ENCODE results near the gene FRMD1. TPM values are rescaled to one million over a fixed set of nuclear protein-coding genes. Genes with fewer than 3 reads are reported as not detected.

Gene FRMD1
- total RNA-seq, 4 donors from 2014 or later = 35.4 to 86.4 (median 47.7) TPM

DNA sequence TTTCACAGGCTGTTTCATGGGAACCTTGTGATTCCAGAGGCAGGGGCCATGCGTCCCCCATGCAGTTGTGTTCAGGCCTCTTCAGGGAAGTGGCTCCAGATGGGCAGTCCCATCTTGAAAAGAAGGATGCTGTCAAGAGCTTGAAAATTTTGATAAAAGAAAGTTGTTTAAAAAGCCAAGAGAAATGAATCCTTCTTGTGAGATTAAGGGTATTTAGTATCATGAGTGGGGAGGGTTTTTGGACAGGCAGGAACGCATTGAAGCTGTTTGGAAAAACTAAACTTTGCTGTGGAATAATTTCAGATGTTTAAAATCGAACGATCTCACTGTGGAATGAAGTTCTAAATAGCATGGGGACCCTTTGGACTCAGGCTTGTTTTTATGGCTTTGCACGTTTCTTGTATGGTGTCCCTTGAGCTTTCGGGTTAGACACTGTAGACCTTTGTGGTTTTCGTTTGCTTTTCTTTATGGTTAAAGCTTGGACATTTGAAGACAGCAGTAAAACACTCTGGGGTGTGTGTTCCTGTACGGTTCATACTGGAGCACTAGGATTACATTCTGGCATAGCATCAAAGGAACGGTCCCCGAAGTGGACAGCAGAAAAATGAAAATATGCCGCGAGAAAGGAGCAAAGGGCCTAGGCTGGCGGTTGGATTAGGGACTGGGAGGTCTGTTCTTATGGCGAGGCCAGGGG, 63.4 kb downstream of the FRMD1 start:
- Histone ChIP-seq H3K36me3 (no peaks in the 10 kb centered on the region), H3K4me1 (peaks cover 0 to 8% (median 2%) of the 10 kb centered on the region in 4 donors), H3K4me3 (no peak overlapping the region), H3K27ac (peak overlapping the region in 1 of 4 donors; percentile 4), H3K9me3 (peaks cover 15 to 17% of the 10 kb centered on the region in 2 donors), H3K27me3 (no peaks in the 10 kb centered on the region)
- no peak for DNase-seq
- 49% methylated on average over 14 of the region's 14 CpGs for WGBS, 2 donors (ENCODE audit: low coverage in 1 of 2)
- intact Hi-C loops (cut with DNase I; ENCODE audit: low total_unique reads) (no loop called here), in situ Hi-C loops (cut with MboI; ENCODE audit: low pct_ligation_motif_present in 1 of 4, low pct_unique_long_range_greater_than_20kb in 1 of 4, low sequenced_read_pairs in 3 of 4) (no loop called here)
- TF ChIP-seq POLR2AphosphoS5 (IDR thresholded peaks at IDR 0.05) (peak in 1 of 3 donors; percentile 19), EP300 (IDR thresholded peaks at IDR 0.05; ENCODE audit: low read depth) (no peak), POLR2A (IDR thresholded peaks at IDR 0.05) (no peak)
- TF ChIP-seq, protein P1, sequence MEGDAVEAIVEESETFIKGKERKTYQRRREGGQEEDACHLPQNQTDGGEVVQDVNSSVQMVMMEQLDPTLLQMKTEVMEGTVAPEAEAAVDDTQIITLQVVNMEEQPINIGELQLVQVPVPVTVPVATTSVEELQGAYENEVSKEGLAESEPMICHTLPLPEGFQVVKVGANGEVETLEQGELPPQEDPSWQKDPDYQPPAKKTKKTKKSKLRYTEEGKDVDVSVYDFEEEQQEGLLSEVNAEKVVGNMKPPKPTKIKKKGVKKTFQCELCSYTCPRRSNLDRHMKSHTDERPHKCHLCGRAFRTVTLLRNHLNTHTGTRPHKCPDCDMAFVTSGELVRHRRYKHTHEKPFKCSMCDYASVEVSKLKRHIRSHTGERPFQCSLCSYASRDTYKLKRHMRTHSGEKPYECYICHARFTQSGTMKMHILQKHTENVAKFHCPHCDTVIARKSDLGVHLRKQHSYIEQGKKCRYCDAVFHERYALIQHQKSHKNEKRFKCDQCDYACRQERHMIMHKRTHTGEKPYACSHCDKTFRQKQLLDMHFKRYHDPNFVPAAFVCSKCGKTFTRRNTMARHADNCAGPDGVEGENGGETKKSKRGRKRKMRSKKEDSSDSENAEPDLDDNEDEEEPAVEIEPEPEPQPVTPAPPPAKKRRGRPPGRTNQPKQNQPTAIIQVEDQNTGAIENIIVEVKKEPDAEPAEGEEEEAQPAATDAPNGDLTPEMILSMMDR (IDR thresholded peaks at IDR 0.05) = no peak

DNA sequence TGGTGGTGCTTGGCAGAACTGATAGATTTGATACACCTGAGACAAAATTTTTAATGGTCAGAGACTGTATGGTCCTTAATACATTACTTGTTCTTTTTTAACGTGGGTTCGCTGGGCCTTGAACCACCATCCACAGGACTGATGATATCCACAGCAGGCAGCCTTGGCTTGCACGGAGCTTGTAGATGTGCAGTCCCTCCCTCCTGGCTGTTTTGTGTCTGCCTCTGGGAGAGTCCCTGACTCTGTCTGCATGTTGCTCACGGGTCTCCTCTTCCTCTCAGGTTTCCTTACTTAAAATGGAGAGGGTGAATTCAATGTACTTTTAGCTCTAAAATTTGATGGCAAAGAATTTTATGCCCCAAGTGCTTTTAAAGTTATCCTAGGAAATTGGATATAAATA, 64.0 kb downstream of the FRMD1 start:
- WGBS, 2 donors (ENCODE audit: low coverage in 1 of 2) = 92% methylated on average over 4 of the region's 4 CpGs; no CpG with 5 or more reads in 1 of the 2 donors
- Histone ChIP-seq H3K9me3 (peaks cover 15 to 23% of the 10 kb centered on the region in 2 donors), H3K27ac (no peak overlapping the region), H3K4me1 (peaks cover 0 to 8% (median 2%) of the 10 kb centered on the region in 4 donors), H3K27me3 (no peaks in the 10 kb centered on the region), H3K36me3 (no peaks in the 10 kb centered on the region), H3K4me3 (no peak overlapping the region)
- DNase-seq = no peak
- intact Hi-C loops (cut with DNase I; ENCODE audit: low total_unique reads) = no loop called here
- in situ Hi-C loops (cut with MboI; ENCODE audit: low pct_ligation_motif_present in 1 of 4, low pct_unique_long_range_greater_than_20kb in 1 of 4, low sequenced_read_pairs in 3 of 4) = no loop called here
- TF ChIP-seq POLR2A (IDR thresholded peaks at IDR 0.05) = no peak
- no peak for TF ChIP-seq EP300 (IDR thresholded peaks at IDR 0.05; ENCODE audit: low read depth)
- TF ChIP-seq, protein P1 (IDR thresholded peaks at IDR 0.05) = no peak
- TF ChIP-seq POLR2AphosphoS5 (IDR thresholded peaks at IDR 0.05) = no peak

- in situ Hi-C loops (cut with MboI; ENCODE audit: low pct_ligation_motif_present in 1 of 4, low pct_unique_long_range_greater_than_20kb in 1 of 4, low sequenced_read_pairs in 3 of 4) (no loop called here), intact Hi-C loops (cut with DNase I; ENCODE audit: low total_unique reads) (no loop called here)
- peaks cover 0 to 8% (median 2%) of the 10 kb centered on the region in 4 donors for H3K4me1 ChIP-seq
- H3K4me3 ChIP-seq = no peak overlapping the region
- H3K27me3 ChIP-seq = no peaks in the 10 kb centered on the region
- 59 to 63% methylated on average over 6 of the region's 6 CpGs for WGBS, 2 donors (ENCODE audit: low coverage in 1 of 2)
- no peak for DNase-seq
- H3K36me3 ChIP-seq = no peaks in the 10 kb centered on the region
- TF ChIP-seq, protein P1 (IDR thresholded peaks at IDR 0.05) = no peak
- TF ChIP-seq POLR2AphosphoS5 (IDR thresholded peaks at IDR 0.05) (no peak), POLR2A (IDR thresholded peaks at IDR 0.05) (no peak), EP300 (IDR thresholded peaks at IDR 0.05; ENCODE audit: low read depth) (no peak)
- peaks cover 15 to 23% of the 10 kb centered on the region in 2 donors for H3K9me3 ChIP-seq
- no peak overlapping the region for H3K27ac ChIP-seq
Measured at GRCh38 chr6:168014428-168014827, 64.6 kb downstream of the FRMD1 start.

DNA sequence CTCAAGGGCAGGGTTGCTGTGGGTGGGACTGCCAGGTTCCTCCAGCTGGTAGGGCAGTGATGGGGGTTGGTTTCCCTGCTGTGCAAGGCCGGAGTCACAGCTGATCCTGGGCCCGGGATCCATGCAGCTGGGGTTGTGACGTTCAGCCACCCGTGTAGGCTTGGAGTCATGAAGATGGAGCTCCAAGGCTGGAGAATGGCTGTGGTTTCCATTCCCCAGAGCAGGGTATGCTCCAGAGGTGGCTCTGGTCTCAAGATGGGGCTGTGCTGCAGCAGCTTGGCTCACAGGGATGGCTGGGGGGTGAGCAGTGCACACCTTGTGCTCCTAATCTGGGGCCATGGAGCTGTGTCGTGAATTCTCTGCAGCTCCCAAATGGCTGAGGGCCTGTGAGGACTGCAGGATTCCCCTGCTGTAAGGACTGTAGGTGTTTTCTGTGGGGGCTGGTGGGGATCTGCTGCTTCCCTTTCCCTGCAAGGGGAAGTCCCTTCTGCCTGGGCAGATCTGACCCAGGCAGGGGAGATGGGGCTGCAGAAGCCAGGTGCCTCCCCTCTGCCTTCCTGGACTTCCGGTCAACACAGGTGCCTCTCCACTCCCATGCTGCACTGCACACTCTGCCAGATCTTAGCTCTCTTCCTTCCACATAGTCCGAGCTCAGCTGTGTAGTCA, 65.6 kb downstream of the FRMD1 start:
- Histone ChIP-seq H3K27ac (no peak overlapping the region), H3K9me3 (peaks cover 15 to 23% of the 10 kb centered on the region in 2 donors), H3K4me1 (peaks cover 0 to 8% (median 2%) of the 10 kb centered on the region in 4 donors), H3K27me3 (no peaks in the 10 kb centered on the region), H3K4me3 (no peak overlapping the region), H3K36me3 (no peaks in the 10 kb centered on the region)
- in situ Hi-C loops (cut with MboI; ENCODE audit: low pct_ligation_motif_present in 1 of 4, low pct_unique_long_range_greater_than_20kb in 1 of 4, low sequenced_read_pairs in 3 of 4) (no loop called here), intact Hi-C loops (cut with DNase I; ENCODE audit: low total_unique reads) (no loop called here)
- DNase-seq = no peak
- 84% methylated on average over 7 of the region's 7 CpGs; no CpG with 5 or more reads in 1 of the 2 donors for WGBS, 2 donors (ENCODE audit: low coverage in 1 of 2)
- TF ChIP-seq POLR2A (IDR thresholded peaks at IDR 0.05) = no peak

Measured in transverse colon (tissue), 4 donors.